Panc1 (cell line): ENCODE results near the gene PCBD1. TPM values are rescaled to one million over a fixed set of nuclear protein-coding genes. Genes with fewer than 3 reads are reported as not detected.

Experiments used
- ATAC-seq: fragments of 200-7000 bp; cut with Tn5 transposase; 2 replicates; pipeline ENCODE4 v1.9.1; 2020; ENCODE audit warnings: mild to moderate bottlenecking, moderate library complexity
- BruUV-seq: library from RNA; stranded (reverse); fragments of 400-500 nt; replicated peaks from 2 replicates; lab custom pipeline; 2021; lab: Mats Ljungman, UMichigan
- CTCF ChIA-PET: fragments of 300-600 bp; sonication (Branson Sonifier 250); formaldehyde crosslinking; loops from one replicate; lab custom pipeline; 2022; ENCODE audit warnings: antibody characterized with exemption; lab: Charles Lee
- POLR2A ChIA-PET: fragments of 300-600 bp; sonication (Branson Sonifier 250); formaldehyde crosslinking; loops from one replicate; lab custom pipeline; 2022; ENCODE audit warnings: antibody characterized with exemption; lab: Charles Lee
- DNase-seq: peaks from one replicate; pipeline ENCODE4 v3.0.0-alpha.2; 2010; ENCODE audit warnings: low read depth, low spot score
- H3K27ac ChIP-seq: 2 replicates; pipeline ENCODE4 v1.5.1; 2011; ENCODE audit warnings: mild to moderate bottlenecking, low read length, inconsistent platforms
- H3K27me3 ChIP-seq: fragments of 200-500 bp; sonication (Bioruptor generic); 2 replicates; pipeline ENCODE4 v1.6.0; 2014; ENCODE audit warnings: low read length, inconsistent platforms; ENCODE audit not compliant: control insufficient read depth, insufficient read depth
- H3K36me3 ChIP-seq: fragments of 200-500 bp; sonication (Bioruptor generic); 2 replicates; pipeline ENCODE4 v1.5.1; 2014; ENCODE audit warnings: inconsistent platforms, mild to moderate bottlenecking, low read length, moderate library complexity; ENCODE audit not compliant: control insufficient read depth, insufficient read depth
- H3K4me1 ChIP-seq: 2 replicates; pipeline ENCODE4 v1.5.1; 2011; ENCODE audit warnings: inconsistent platforms, mild to moderate bottlenecking, low read length, moderate library complexity; ENCODE audit not compliant: control insufficient read depth, insufficient read depth
- H3K4me3 ChIP-seq, 2 experiments: 2 replicates each; pipeline ENCODE4 v1.5.1; 2011 to 2012; ENCODE audit warnings: low read depth in 2 of 2, low read length in 2 of 2, mild to moderate bottlenecking in 2 of 2, inconsistent platforms in 1 of 2, moderate library complexity in 1 of 2
- H3K9me3 ChIP-seq: fragments of 200-500 bp; sonication (Bioruptor generic); 2 replicates; pipeline ENCODE4 v1.5.1; 2014; ENCODE audit warnings: low read depth, mild to moderate bottlenecking, inconsistent platforms, low read length, moderate library complexity; ENCODE audit not compliant: control insufficient read depth, insufficient read depth
- POLR2AphosphoS5 ChIP-seq: IDR thresholded peaks from 2 replicates; pipeline ENCODE4 v1.6.1; 2012; ENCODE audit warnings: mild to moderate bottlenecking, low read depth, low read length, moderate library complexity
- SIN3A ChIP-seq: IDR thresholded peaks from 2 replicates; pipeline ENCODE4 v1.6.1; 2012; ENCODE audit warnings: low read depth, mild to moderate bottlenecking, low read length, moderate library complexity, borderline replicate concordance; ENCODE audit not compliant: insufficient read depth
- TCF7L2 ChIP-seq: IDR thresholded peaks from 2 replicates; pipeline ENCODE4 v1.6.1; 2011; ENCODE audit warnings: mild to moderate bottlenecking, low read depth, low read length, inconsistent platforms
- in situ Hi-C: cut with HindIII; loops from 2 replicates; pipeline ENCODE4 v1.10.0; 2016; ENCODE audit warnings: low sequenced_read_pairs, low pct_unique_long_range_greater_than_20kb
- intact Hi-C: fragments of 100-400 bp; cut with micrococcal nuclease; formaldehyde crosslinking; loops from one replicate; pipeline ENCODE4 v1.10.0; 2022; ENCODE audit not compliant: unreplicated experiment
- total RNA-seq: library from RNA; stranded (reverse); gene quantifications from one replicate; pipeline ENCODE4 v1.2.1, GENCODE V29; 2021; ENCODE audit not compliant: unreplicated experiment
- TF ChIP-seq, protein P1 (sequence below): fragments of 450-650 bp; IDR thresholded peaks from 2 replicates; pipeline ENCODE4 v1.5.1; 2017; ENCODE audit warnings: mild to moderate bottlenecking
- TF ChIP-seq, protein P2 (sequence below), 2 experiments: IDR thresholded peaks; 2 replicates each; pipeline ENCODE4 v1.6.1; 2011 to 2012; ENCODE audit warnings: low read depth in 2 of 2, control low read depth in 1 of 2, low read length in 1 of 2, mild to moderate bottlenecking in 1 of 2, moderate library complexity in 1 of 2; ENCODE audit not compliant: insufficient read depth in 1 of 2

Gene PCBD1
- total RNA-seq, 1 experiment from 2014 or later = 122 TPM

DNA sequence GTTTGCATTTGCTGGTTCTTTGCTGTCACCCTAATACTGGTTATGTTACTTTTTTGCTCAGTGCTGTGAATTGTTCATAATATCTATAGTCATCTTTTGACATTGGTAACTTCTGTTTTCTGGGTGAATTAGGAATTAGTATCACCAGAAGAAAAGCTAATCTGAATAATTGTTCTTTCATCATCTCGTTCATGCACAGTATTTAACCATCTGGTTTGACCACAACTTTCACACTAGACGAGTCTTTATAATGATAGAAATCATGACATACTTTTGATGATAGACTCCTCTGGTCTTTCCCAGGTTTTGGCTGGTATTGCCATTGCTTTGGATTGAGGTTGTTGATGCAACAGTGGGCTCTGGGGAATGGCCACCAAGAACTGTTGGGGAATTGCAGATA lies 47.5 kb downstream of the PCBD1 start:
- Histone ChIP-seq H3K4me3 (no peak overlapping the region), H3K4me1 (no peaks in the 10 kb centered on the region), H3K9me3 (no peaks in the 10 kb centered on the region), H3K27me3 (no peaks in the 10 kb centered on the region), H3K36me3 (no peaks in the 10 kb centered on the region), H3K27ac (no peak overlapping the region)
- no peak for TF ChIP-seq TCF7L2
- TF ChIP-seq POLR2AphosphoS5 = no peak
- TF ChIP-seq, protein P1, sequence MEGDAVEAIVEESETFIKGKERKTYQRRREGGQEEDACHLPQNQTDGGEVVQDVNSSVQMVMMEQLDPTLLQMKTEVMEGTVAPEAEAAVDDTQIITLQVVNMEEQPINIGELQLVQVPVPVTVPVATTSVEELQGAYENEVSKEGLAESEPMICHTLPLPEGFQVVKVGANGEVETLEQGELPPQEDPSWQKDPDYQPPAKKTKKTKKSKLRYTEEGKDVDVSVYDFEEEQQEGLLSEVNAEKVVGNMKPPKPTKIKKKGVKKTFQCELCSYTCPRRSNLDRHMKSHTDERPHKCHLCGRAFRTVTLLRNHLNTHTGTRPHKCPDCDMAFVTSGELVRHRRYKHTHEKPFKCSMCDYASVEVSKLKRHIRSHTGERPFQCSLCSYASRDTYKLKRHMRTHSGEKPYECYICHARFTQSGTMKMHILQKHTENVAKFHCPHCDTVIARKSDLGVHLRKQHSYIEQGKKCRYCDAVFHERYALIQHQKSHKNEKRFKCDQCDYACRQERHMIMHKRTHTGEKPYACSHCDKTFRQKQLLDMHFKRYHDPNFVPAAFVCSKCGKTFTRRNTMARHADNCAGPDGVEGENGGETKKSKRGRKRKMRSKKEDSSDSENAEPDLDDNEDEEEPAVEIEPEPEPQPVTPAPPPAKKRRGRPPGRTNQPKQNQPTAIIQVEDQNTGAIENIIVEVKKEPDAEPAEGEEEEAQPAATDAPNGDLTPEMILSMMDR = no peak
- TF ChIP-seq SIN3A = no peak
- TF ChIP-seq, protein P2, sequence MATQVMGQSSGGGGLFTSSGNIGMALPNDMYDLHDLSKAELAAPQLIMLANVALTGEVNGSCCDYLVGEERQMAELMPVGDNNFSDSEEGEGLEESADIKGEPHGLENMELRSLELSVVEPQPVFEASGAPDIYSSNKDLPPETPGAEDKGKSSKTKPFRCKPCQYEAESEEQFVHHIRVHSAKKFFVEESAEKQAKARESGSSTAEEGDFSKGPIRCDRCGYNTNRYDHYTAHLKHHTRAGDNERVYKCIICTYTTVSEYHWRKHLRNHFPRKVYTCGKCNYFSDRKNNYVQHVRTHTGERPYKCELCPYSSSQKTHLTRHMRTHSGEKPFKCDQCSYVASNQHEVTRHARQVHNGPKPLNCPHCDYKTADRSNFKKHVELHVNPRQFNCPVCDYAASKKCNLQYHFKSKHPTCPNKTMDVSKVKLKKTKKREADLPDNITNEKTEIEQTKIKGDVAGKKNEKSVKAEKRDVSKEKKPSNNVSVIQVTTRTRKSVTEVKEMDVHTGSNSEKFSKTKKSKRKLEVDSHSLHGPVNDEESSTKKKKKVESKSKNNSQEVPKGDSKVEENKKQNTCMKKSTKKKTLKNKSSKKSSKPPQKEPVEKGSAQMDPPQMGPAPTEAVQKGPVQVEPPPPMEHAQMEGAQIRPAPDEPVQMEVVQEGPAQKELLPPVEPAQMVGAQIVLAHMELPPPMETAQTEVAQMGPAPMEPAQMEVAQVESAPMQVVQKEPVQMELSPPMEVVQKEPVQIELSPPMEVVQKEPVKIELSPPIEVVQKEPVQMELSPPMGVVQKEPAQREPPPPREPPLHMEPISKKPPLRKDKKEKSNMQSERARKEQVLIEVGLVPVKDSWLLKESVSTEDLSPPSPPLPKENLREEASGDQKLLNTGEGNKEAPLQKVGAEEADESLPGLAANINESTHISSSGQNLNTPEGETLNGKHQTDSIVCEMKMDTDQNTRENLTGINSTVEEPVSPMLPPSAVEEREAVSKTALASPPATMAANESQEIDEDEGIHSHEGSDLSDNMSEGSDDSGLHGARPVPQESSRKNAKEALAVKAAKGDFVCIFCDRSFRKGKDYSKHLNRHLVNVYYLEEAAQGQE (IDR thresholded peaks at IDR 0.05; ENCODE audit: insufficient read depth in 1 of 2, low read depth in 2 of 2, low read length in 1 of 2) = no peak
- BruUV-seq = no TSS peak
- ChIA-PET POLR2A (no interaction called here), CTCF (no interaction called here)
- no peak for DNase-seq
- in situ Hi-C loops (no loop called here), intact Hi-C loops (no loop called here)
- no peak for ATAC-seq

DNA sequence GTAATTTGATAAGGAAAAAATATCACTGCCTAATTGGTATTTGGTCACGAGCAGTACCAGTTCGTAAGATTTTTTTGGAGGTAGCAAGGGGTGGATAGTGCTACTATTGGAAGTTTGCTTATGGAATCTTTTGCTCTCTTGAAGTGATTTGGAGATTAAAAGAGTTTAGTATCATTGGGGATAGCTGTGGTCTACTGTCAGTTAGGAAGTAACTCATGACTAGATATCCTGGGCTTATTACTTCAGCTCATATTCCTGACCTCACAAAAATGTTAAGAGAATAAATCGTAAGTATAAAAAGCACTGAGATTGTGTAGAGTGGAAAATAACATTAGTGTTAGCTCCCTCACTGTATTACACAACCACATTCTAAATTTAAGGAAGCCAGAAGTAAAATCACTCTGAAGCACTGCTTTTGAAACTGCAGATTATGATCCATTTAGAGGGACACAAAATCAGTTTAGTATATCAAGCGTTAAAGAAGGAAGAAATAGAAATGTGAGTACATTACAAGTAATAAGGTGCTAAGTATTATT lies 50.0 kb downstream of the PCBD1 start:
- Histone ChIP-seq H3K27ac (no peak overlapping the region), H3K36me3 (no peaks in the 10 kb centered on the region), H3K9me3 (no peaks in the 10 kb centered on the region), H3K27me3 (no peaks in the 10 kb centered on the region), H3K4me3 (no peak overlapping the region), H3K4me1 (no peaks in the 10 kb centered on the region)
- intact Hi-C loops = no loop called here
- no peak for DNase-seq
- TF ChIP-seq POLR2AphosphoS5 (no peak), SIN3A (no peak), TCF7L2 (no peak)
- no TSS peak for BruUV-seq
- CTCF ChIA-PET = interaction anchor here (0.6 kb wide), 1 partner anchor 14 kb away, joined by 6 read pairs; no protein-coding TSS in a partner anchor
- ATAC-seq = no peak
- POLR2A ChIA-PET = interaction anchor here (0.7 kb wide), 1 partner anchor 14 kb away, joined by 3 read pairs; no protein-coding TSS in a partner anchor
- in situ Hi-C loops = no loop called here

DNA sequence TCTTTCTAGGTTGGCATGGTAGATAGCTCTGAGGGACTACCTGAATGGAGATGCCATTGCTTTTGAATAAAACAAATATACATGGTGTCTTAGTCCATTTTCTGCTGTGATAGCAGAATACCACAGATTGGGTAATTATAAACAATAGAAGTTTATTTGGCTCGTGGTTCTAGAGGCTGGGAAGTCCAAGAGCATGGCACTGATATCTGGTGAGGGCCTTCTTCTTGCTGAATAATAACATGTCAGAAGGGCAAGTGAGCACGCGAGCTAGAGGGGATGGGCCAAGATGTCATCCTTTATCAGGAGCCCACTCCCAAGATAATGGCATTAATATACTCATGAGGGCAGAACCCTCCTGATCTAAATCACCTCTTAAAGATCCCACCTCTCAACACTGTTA lies 50.7 kb downstream of the PCBD1 start:
- H3K27ac ChIP-seq = no peak overlapping the region
- H3K27me3 ChIP-seq = no peaks in the 10 kb centered on the region
- H3K36me3 ChIP-seq = no peaks in the 10 kb centered on the region
- CTCF ChIA-PET = interaction anchor here (0.6 kb wide), 1 partner anchor 13 kb away, joined by 6 read pairs; no protein-coding TSS in a partner anchor
- POLR2A ChIA-PET = no interaction called here
- BruUV-seq = no TSS peak
- TF ChIP-seq TCF7L2 = no peak
- TF ChIP-seq, protein P1 = no peak
- no peak for TF ChIP-seq POLR2AphosphoS5
- TF ChIP-seq, protein P2 (IDR thresholded peaks at IDR 0.05; ENCODE audit: insufficient read depth in 1 of 2, low read depth in 2 of 2, low read length in 1 of 2) = no peak
- TF ChIP-seq SIN3A = no peak
- DNase-seq = no peak
- intact Hi-C loops (no loop called here), in situ Hi-C loops (no loop called here)
- ATAC-seq = no peak
- no peak overlapping the region for H3K4me3 ChIP-seq
- H3K4me1 ChIP-seq = no peaks in the 10 kb centered on the region
- H3K9me3 ChIP-seq = no peaks in the 10 kb centered on the region
